WERI-Rb-1 (cell line): ENCODE data around the gene BSPRY.

Experiments used
- DNase-seq: peaks from one replicate; pipeline ENCODE4 v3.0.0-alpha.2; 2020
- H3K27ac ChIP-seq: fragments of 250-450 bp; sonication (Bioruptor Pico); 2 replicates; pipeline ENCODE4 v1.5.1; 2020; ENCODE audit warnings: mild to moderate bottlenecking, moderate library complexity
- H3K27me3 ChIP-seq: fragments of 250-450 bp; sonication (Bioruptor Pico); 2 replicates; pipeline ENCODE4 v1.5.1; 2021; ENCODE audit warnings: mild to moderate bottlenecking, low read depth, moderate library complexity; ENCODE audit not compliant: insufficient read depth, severe bottlenecking
- H3K36me3 ChIP-seq: fragments of 250-450 bp; sonication (Bioruptor Pico); 2 replicates; pipeline ENCODE4 v1.5.1; 2020; ENCODE audit warnings: mild to moderate bottlenecking, moderate library complexity
- H3K4me3 ChIP-seq: 2 replicates; pipeline ENCODE4 v1.5.1; 2011; ENCODE audit warnings: low read depth, mild to moderate bottlenecking, control low read depth, low read length
- H3K9me3 ChIP-seq: fragments of 250-450 bp; sonication (Bioruptor Pico); 2 replicates; pipeline ENCODE4 v1.5.1; 2021; ENCODE audit warnings: mild to moderate bottlenecking, moderate library complexity; ENCODE audit not compliant: severe bottlenecking
- CTCF ChIP-seq: IDR thresholded peaks from 2 replicates; pipeline ENCODE4 v1.5.1; 2011; ENCODE audit warnings: low read depth, mild to moderate bottlenecking, control low read depth, inconsistent platforms, low read length

Gene BSPRY

GRCh38 chr9:113316030-113316429 is 33.3 kb upstream of the BSPRY start:
- TF ChIP-seq CTCF: no peak
- Histone ChIP-seq H3K9me3 (no peaks in the 10 kb centered on the region), H3K4me3 (no peak overlapping the region), H3K36me3 (no peaks in the 10 kb centered on the region), H3K27ac (no peak overlapping the region), H3K27me3 (no peaks in the 10 kb centered on the region)
- no peak for DNase-seq

- H3K4me3 ChIP-seq: no peak overlapping the region
- DNase-seq: no peak
- H3K36me3 ChIP-seq: no peaks in the 10 kb centered on the region
- TF ChIP-seq CTCF: no peak
- no peaks in the 10 kb centered on the region for H3K9me3 ChIP-seq
- H3K27ac ChIP-seq: no peak overlapping the region
- H3K27me3 ChIP-seq: no peaks in the 10 kb centered on the region
These were observed 31.6 kb upstream of the BSPRY start for GRCh38 chr9:113317777-113318176.

- Histone ChIP-seq H3K9me3 (no peaks in the 10 kb centered on the region), H3K27me3 (no peaks in the 10 kb centered on the region)
These were observed 30.3 kb upstream of the BSPRY start for GRCh38 chr9:113319054-113319453.

GRCh38 chr9:113320051-113320450 is 29.3 kb upstream of the BSPRY start:
- no peaks in the 10 kb centered on the region for H3K9me3 ChIP-seq
- H3K27me3 ChIP-seq: no peaks in the 10 kb centered on the region
- H3K4me3 ChIP-seq: no peak overlapping the region
- no peak overlapping the region for H3K27ac ChIP-seq
- H3K36me3 ChIP-seq: no peaks in the 10 kb centered on the region
- no peak for DNase-seq
- TF ChIP-seq CTCF: no peak

More at GRCh38 chr9:113319054-113319453, 30.3 kb upstream of the BSPRY start:
- H3K27ac ChIP-seq: no peak overlapping the region
- DNase-seq: no peak
- H3K4me3 ChIP-seq: no peak overlapping the region
- no peak for TF ChIP-seq CTCF
- H3K36me3 ChIP-seq: no peaks in the 10 kb centered on the region

- TF ChIP-seq CTCF: no peak
- H3K4me3 ChIP-seq: no peak overlapping the region
- no peak overlapping the region for H3K27ac ChIP-seq
- H3K27me3 ChIP-seq: no peaks in the 10 kb centered on the region
- no peaks in the 10 kb centered on the region for H3K9me3 ChIP-seq
- no peak for DNase-seq
- no peaks in the 10 kb centered on the region for H3K36me3 ChIP-seq
These were observed 26.7 kb upstream of the BSPRY start for GRCh38 chr9:113322671-113323070.

- Histone ChIP-seq H3K9me3 (no peaks in the 10 kb centered on the region), H3K4me3 (no peak overlapping the region), H3K36me3 (no peaks in the 10 kb centered on the region), H3K27ac (no peak overlapping the region), H3K27me3 (no peaks in the 10 kb centered on the region)
- TF ChIP-seq CTCF: no peak
- no peak for DNase-seq
These were observed 23.1 kb upstream of the BSPRY start for GRCh38 chr9:113326230-113326629.
